NCI-H2029 treated with DMSO at 0.1 percent for 48 hours (cell line): ENCODE measurements around the gene AKAP10.
A peak's percentile ranks its signal among the peaks of the same experiment; 100 is the strongest.
"Not testable (repeated sequence)": the region's sequence is repeated elsewhere in the genome, so short reads cannot be mapped to it uniquely, and the experiment has no call there.

Experiments used
- DNase-seq: peaks from one replicate; lab custom pipeline; 2025; lab: John Stamatoyannopoulos, UW

The AKAP10 gene, protein sequence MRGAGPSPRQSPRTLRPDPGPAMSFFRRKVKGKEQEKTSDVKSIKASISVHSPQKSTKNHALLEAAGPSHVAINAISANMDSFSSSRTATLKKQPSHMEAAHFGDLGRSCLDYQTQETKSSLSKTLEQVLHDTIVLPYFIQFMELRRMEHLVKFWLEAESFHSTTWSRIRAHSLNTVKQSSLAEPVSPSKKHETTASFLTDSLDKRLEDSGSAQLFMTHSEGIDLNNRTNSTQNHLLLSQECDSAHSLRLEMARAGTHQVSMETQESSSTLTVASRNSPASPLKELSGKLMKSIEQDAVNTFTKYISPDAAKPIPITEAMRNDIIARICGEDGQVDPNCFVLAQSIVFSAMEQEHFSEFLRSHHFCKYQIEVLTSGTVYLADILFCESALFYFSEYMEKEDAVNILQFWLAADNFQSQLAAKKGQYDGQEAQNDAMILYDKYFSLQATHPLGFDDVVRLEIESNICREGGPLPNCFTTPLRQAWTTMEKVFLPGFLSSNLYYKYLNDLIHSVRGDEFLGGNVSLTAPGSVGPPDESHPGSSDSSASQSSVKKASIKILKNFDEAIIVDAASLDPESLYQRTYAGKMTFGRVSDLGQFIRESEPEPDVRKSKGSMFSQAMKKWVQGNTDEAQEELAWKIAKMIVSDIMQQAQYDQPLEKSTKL

DNA sequence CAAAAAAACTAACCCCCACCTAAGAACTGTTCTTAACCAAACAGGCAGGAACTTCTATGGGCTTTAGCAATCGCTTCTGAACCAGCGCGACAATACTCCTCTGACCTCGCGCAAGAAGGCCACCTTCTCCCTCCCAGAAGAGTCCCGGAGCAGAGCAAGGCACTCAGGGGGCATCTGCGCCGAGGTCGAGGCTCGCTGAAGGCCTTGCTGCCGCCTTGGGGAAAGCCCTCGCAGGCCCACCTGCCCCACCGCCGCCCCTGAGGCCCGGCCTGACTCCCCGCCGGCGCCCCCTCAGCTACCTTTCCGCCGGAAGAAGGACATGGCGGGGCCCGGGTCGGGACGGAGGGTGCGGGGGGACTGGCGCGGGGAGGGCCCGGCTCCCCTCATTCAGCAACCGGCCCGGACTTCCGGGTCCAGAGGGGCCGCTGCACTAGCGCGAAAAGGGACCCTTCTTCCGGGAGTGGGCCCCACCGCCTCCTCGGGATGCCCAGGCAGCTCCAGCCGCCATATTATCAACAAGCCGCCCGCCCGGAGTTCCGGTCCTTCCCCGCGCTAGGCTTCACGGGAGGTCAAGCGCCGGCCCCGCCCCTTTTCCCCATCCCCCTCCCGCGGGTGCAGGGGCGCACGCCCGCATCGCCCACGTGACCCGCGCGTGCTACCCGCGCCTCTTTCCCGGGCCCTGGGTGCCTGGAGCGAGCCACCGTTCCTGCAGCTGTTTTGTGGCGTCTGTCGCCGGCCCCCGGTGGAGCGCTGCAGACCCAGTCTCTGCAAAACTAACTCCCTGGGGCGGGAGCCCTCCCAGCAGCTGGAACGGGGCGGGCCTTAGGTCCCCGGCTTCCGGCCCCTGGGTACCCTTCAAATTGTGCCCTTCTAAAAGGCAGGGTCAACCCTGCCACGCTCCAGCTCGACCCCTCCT is at the start of gene AKAP10:
TSS of gene AKAP10 (minus strand) at position 536 of the 916 bp plus-strand sequence. CDS start at position 387, 149 bp downstream.
- peak; percentile 48 for DNase-seq

DNA sequence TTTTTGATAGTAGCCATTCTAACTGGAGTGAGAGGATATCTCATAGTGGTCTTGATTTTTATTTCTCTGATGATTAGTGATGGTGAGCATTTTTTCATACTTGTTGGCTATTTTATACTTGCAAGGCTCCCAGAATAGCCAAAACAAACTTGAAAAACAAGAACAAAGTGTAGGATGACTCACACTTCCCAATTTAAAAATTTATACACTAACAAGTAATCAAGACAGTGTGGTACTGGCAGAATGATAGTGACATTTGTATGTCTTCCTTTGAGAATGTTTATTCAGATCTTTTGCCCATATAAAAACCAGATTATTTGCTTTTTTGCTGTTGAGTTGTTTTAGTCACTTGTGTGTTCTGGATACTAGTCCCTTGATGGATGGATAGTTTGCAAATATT is 49.3 kb upstream of the AKAP10 start:
- DNase-seq: no peak

DNA sequence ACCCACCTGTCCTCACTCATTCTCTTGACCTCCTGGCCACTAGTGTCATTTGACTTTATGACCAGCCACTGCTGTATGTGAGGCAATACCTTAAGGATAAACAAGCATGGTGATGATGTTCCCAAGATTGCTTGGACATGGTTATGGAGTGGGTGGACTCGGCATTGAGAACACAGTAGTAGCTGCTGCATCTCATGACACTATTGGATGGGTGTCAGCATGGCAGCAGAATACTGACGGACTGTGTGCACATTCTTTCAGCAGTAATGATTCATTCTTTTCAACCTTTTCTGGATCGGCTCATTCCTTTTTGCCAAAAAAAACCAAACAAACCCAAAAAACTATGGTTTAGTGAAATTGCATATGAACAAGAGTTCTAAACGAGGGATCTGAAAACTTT is 45.1 kb upstream of the AKAP10 start:
- DNase-seq: no peak

DNA sequence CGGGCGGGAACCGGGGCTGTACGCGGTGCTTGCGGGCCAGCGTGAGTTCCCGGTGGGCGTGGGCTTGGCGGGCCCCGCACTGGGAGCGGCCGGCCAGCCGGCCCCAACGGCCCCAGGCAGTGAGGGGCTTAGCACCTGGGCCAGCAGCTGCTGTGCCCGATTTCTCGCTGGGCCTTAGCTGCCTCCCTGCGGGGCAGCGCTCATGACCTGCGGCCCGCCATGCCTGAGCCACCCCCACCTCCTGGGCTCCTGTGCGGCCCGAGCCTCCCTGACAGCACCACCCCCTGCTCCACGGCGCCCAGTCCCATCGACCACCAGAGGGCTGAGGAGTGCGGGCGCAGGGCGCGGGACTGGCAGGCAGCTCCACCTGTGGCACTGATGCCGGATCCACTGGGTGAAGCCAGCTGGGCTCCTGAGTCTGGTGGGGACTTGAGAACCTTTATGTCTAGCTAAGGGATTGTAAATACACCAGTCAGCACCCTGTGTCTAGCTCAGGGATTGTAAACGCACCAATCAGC is 38.9 kb upstream of the AKAP10 start:
- DNase-seq: not testable (repeated sequence)

DNA sequence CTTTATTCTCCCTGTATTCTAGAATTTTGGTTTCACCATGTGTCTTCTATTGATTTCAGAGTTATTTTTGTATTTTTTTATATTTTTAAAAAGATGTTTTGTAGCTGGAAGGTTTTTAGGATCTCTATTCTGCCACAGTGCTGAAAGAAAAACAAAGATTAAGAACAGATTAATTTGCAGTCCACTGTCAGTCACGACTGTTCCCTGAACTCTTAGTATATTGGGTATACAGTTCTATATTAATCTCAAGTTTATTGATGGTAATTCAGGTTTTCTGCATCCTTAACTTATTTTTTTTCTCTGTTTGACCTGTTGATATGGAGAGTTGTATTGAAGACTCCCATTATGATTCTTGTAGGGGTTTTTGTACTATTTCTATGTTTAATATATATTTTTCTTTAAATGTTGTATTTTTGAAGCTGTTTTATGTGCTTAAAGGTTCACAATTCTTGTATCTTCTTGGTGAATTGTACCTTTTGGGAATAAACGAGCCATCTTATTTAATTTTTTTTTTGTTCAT is 34.4 kb upstream of the AKAP10 start:
- DNase-seq: no peak

DNA sequence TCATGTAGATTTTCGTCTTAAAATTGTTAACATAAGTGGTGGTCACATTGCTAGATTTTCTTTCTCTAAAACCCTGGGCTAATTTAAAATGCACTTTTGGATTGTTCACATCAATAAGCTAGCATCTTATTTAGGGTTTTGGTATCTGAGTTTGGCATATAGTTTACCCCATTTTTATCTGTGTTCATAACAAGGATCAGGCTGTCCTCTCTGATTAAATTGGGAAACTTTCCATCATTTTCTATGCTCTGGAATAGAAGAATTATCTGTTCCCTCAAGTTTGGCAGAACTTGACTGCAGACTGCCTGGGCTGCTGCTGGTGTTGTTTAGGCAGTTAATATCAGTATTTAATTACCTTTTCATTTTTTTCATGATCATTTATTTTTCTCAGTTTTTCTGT is 33.3 kb upstream of the AKAP10 start:
- DNase-seq: no peak

DNA sequence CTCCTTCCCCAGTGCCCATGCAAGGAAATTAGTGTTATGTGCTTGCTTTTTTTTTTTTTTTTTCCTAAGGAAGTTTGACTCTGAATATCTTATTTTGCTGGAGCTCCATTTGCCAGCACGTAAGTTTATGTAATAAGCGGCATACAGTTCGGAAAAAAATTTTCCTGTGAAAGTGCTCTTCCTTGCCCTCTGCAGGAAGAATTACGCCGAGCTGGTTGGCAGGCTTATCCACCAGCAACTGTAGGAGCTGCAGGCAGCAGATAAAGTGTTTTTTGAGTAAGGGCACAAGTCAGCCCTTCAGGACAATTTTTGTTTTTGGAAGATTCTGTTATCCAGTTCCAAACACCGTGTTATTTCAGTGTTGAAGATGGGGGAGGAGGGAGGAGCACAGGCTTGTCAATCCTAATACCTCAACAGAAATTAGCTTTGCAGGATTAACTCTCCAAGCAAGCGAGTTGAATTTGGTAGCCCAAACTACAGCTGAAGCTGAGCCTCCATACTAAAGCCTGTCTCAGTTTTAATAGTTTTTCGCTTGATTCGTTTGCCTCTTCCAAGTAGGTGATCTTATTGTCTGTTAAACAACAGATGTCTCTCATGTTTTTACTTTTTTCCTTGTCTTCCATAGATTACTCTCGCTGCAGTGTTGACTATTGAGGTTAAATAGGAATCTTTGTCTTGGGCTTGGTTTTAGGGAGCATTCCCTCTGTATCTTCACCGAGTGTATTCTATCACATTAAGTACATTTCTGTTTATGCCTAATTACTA is 32.7 kb upstream of the AKAP10 start:
- DNase-seq: peak; percentile 21

DNA sequence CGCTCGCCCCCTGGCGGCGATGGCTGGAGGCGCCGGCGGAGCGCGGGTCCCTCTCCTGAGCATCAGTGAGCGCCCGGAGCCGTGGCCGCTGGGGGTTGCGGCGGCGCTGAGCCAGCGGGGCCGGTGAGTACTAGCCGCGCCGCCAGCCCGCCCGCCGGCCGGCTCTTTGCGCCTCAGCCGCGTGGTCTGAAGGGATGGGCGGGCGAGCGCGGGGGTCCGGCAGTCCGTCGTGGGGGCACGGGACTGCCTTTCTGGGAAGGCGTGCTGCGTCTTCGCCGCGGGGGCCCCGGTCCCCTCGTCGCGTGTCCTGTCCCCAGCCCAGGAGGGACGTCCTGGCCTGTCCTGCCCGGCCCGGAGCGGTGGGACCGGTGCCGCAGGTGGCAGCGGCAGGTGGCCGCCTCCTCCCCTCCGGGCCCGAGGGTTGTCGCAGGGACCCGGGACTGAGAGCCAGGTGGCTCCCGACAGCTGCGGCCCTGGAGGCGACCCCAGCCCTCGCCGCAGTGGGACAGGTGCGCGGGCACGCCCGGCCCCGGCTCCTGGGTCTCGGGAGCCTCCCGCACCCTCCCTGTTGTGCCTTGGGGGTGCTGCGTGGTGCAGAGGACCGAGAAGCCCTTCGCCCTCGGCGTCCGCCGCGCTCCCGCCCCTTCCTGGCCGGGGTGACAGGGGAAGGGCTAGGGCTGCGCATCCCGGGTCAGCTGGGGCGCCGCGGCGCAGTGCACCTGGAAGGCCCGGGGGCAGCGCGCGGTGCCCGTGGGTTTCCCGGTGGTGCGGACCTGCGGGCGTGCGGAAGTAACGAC is 31.9 kb upstream of the AKAP10 start, which contains the start of gene SPECC1:
TSS of gene SPECC1 (plus strand) at position 58 of the 797 bp plus-strand sequence. CDS start 87,293 bp downstream, outside the sequence.
- DNase-seq: peak; percentile 23

DNA sequence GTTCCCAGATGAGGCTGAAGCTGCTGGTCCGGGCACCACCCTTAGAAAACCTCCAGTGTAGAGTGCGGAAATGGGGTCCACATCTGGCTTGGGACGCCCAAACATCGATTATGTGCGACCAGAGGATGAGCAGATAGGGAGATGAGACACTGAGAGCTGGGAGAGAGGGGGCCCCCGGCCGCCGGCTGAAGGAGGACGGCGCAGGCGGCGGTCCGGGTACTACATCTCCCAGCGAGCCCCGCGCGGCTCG is 31.3 kb upstream of the AKAP10 start:
- DNase-seq: no peak

DNA sequence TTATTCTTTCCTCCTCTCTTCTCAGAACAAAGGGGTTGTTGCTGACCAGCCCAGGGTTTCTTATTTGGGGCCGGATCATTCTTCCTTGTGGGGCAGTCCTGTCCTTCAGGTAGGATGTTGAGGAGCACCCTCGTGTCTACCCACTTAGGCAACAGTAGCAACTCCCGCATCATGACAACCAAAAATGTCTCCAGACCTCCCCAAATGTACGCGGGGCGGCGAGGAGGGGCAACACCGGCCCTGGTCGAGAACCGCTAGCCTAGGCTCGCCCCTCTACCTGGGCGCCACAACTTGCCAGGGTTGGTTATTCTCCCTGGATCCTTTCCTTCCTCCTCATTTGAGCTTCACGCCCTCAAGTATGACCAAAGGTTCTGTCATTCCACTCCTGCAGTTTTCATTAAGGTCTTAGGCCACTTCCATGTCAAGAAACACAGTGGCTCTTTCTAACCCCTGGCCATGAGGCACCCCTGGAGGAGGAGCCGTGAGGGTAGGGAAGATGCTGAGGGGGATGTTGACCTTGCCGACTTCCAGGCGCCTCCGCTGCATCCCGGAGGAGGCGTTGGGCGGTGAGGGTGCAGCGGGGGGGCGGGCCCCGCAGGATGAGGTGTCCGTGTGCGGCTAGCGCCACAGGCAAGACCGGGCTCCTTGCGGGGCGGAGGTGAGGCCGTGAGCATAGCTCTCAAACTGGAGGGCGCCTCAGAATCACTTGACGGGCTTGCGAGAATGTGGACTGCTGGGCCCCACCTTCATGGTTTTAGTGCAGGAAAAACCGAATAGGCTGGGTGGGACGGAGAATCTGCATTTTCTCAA is 30.8 kb upstream of the AKAP10 start:
- no peak for DNase-seq

DNA sequence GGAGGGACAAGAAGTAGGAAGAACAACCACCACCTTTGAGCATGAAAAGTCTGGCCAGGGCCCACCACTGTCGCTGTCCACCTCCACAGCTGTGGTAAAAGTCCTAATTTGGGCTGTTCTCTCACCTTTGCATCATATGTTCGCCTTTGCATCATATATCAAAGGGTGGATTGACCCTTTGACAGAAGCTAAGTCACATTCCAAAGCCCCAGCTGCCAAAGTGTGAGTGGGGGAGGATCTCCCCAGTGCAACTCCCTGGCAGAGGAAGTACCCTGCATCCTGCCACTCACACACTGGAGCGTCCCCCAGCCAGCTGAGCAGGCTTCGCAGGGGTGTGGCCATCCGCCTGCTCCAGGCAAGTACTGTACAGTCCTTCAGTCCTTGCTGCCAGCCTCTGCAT is 18.9 kb upstream of the AKAP10 start:
- DNase-seq: no peak

DNA sequence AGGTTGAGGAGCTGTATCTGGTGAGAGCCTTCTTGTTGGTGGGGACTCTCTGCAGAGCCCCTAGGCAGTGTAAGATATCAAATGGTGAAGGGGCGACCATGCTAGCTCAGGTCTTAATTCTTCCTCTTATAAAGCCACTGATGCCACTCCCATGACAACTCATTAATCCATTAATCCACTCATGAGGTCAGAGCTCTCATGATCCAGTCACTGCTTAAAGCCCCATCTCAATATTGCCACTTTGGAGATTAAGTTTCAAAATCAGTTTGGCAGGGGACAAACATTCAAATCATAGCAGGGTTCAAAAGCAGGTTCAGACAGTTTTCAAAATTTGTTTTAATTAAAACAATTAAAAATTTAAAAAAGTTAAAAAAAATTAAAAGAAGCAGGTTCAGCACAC is 18.5 kb upstream of the AKAP10 start:
- DNase-seq: no peak

DNA sequence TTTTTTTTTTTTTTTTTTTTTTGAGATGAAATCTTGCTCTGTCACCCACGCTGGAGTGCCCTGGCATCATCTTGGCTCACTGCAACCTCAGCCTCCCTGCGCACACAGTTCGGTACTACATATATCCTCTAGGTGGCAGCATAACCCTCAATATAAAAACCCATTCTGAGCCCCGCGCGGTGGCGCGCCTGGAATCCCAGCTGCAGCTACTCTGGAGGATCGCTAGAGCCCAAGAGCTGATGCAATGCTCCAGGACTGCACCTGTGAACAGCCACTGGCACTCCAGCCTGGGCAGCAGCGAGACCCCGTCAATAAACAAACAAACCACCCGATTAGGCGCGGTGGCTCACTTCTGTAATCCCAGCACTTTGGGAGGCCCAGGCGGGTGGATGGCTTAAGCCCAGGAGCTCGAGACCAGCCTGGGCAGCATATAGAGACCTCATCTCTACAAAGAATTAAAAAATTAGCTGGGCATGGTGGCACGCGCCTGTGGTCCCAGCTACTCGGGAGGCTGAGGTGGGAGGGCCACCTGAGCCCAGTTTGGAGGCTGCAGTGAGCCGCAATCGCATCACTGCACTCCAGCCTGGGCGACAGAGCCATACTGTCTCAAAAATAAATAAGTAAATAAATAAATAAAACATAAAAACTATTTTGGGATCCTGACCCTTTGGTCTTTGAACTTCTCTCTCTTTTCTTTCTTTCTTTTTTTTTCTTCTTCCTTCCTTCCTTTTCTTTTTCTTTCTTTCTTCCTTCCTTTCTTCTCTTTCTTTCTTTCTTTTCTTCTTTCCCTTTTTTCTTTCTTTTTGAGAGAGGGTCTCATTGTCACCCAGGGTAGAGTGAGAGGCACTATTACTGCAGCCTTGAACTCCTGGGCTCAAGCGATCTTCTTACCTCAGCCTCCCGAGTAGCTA is 15.4 kb upstream of the AKAP10 start:
- DNase-seq: peak; percentile 77

DNA sequence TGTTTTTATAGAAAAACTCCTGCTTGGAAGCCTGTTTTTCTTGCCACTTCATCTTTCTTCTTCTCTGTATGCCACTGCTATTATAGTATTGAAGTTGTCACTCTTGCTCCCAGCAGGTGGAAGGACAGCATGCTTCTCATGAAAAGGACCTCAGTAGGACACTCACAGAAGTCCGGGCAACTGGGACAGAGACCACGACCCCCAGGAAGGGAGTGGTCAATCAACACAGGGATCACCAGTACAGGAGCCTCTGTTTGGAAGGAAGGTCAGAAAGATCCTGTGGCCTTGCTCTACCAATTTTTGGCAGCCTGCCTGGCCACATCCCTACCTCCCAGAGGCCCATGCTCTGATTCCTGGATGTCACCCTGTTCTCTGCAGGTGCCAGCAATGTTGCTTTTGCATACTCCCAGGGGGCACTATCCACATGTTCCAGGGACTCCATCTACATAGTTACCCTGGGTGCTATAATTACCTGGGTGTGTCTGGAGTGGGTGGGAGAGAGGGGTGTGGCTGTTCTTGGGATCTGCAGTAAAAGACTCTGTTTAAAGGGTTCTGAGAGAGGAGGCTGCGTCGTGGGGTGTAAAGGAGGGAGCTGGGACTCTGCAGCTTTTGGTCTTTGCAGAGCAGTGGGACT is 13.7 kb upstream of the AKAP10 start:
- no peak for DNase-seq

DNA sequence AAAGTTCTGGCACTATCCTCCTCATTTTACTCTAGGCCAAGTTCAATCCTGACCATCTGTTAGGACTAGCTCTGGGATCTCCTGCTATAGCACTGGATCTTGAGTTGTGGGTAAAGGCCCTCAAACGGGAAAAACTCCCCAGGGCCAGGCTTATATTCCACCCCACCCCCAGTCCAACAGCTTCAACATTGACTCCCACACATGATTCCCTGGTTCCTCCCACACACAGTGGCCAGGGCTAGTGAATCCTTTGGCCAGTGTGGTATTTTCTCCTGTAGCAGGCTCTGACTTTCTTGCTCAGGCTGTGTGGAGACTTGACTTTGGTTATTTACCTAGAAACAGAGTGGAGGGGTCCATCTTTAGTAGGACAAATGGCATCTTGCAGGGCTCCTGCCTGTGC is 10.3 kb upstream of the AKAP10 start:
- no peak for DNase-seq

DNA sequence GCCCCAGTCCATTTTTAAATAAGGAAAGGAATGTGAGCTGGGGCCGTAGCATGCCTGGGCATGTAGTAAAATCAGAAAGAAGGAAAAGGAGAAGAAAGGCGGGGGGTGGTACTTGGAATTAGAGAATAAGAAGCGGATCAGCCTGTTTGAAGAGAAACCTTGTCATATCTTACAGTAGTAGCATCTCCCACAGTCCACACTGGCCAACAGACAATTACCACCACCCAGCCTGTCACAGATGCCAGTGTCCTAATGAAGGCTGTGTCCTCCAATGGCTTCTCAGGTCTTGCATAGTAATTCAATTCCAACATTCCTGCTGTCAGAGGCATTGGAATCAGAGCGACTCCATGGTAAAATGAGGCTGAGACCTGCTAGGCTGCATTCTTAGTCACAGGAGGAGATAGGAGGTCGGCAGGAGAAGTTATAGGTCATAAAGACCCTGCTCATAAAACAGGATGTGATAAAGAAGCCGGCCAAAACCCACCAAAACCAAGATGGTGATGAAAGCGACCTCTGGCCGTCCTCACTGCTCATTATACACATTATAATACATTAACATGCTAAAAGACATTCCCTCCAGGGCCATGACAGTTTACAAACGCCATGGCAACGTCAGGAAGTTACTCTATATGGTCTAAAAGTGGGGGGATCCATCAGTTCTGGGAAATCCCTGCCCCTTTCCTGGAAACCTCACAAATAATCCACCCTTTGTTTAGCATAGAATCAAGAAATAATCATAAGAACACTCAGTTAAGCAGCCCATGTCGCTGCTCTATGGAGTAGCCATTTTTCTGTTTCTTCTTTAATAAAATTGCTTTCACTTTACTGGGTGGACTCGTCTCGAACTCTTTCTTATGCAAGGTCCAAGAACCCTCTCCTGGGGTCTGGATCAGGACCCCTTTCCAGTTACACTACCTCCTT is 9.6 kb upstream of the AKAP10 start:
- no peak for DNase-seq
